Lower leg skin (tissue), 4 donors: Measurements from ENCODE around the gene RNF152. TPM values are rescaled to one million over a fixed set of nuclear protein-coding genes. Genes with fewer than 3 reads are reported as not detected.

Experiments used
- DNase-seq, 2 donors: peaks; one replicate each; pipeline ENCODE4 v3.0.0-alpha.2; 2019; ENCODE audit warnings: low spot score in 2 of 2
- H3K4me3 ChIP-seq: fragments of 200-600 bp; sonication (generic); 2 replicates; pipeline ENCODE4 v1.5.1; 2017; ENCODE audit warnings: mild to moderate bottlenecking, low read depth; ENCODE audit not compliant: poor library complexity, severe bottlenecking
- POLR2A ChIP-seq, 2 donors: fragments of 450-650 bp; IDR thresholded peaks; one replicate each; pipeline ENCODE4 v1.6.1; 2016 to 2017; ENCODE audit warnings: antibody characterized with exemption in 2 of 2, mild to moderate bottlenecking in 1 of 2, moderate library complexity in 1 of 2
- WGBS, 2 donors: methylation state at CpG; one replicate each; pipeline ENCODE4 v1.1.5; 2018; 5-methylcytosine and 5-hydroxymethylcytosine counted together
- intact Hi-C: fragments of 100-400 bp; cut with DNase I; formaldehyde crosslinking; loops from one replicate; pipeline ENCODE4 v1.15.0; 2023; ENCODE audit warnings: low total_unique reads
- total RNA-seq, 4 donors: library from RNA; depleted of rRNA; stranded (reverse); fragments of >200 nt; gene quantifications; one replicate each; pipeline ENCODE4 v1.1.0, GENCODE V29; 2016
- TF ChIP-seq, protein P1 (sequence below), 3 donors: fragments of 450-650 bp; IDR thresholded peaks; one replicate each; pipeline ENCODE4 v1.5.1; 2016; ENCODE audit warnings: antibody characterized with exemption in 3 of 3, mild to moderate bottlenecking in 3 of 3, moderate library complexity in 2 of 3

The RNF152 gene
- total RNA-seq, 4 donors from 2014 or later = 37.1 to 112 (median 82.5) TPM

GRCh38 chr18:61912476-61912875 lies 19.7 kb upstream of the RNF152 start:
- DNase-seq = no peak
- WGBS, 2 donors = 91 to 92% methylated on average over 3 of the region's 3 CpGs
- intact Hi-C loops = no loop called here
- no peak overlapping the region for H3K4me3 ChIP-seq
- no peak for TF ChIP-seq POLR2A (IDR thresholded peaks at IDR 0.05)
- TF ChIP-seq, protein P1, sequence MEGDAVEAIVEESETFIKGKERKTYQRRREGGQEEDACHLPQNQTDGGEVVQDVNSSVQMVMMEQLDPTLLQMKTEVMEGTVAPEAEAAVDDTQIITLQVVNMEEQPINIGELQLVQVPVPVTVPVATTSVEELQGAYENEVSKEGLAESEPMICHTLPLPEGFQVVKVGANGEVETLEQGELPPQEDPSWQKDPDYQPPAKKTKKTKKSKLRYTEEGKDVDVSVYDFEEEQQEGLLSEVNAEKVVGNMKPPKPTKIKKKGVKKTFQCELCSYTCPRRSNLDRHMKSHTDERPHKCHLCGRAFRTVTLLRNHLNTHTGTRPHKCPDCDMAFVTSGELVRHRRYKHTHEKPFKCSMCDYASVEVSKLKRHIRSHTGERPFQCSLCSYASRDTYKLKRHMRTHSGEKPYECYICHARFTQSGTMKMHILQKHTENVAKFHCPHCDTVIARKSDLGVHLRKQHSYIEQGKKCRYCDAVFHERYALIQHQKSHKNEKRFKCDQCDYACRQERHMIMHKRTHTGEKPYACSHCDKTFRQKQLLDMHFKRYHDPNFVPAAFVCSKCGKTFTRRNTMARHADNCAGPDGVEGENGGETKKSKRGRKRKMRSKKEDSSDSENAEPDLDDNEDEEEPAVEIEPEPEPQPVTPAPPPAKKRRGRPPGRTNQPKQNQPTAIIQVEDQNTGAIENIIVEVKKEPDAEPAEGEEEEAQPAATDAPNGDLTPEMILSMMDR (IDR thresholded peaks at IDR 0.05) = no peak

GRCh38 chr18:61910101-61910500 lies 17.3 kb upstream of the RNF152 start:
- no peak overlapping the region for H3K4me3 ChIP-seq
- intact Hi-C loops = no loop called here
- TF ChIP-seq POLR2A (IDR thresholded peaks at IDR 0.05) = no peak
- no peak for DNase-seq

GRCh38 chr18:61908661-61909060 lies 15.9 kb upstream of the RNF152 start:
- intact Hi-C loops = loop anchor here (10.0 kb wide), 2 partner anchors 334 to 364 kb away; no protein-coding TSS in a partner anchor
- TF ChIP-seq POLR2A (IDR thresholded peaks at IDR 0.05) = no peak
- TF ChIP-seq, protein P1 (IDR thresholded peaks at IDR 0.05) = no peak
- 47 to 66% methylated on average over 7 of the region's 7 CpGs for WGBS, 2 donors
- H3K4me3 ChIP-seq = no peak overlapping the region
- DNase-seq = no peak

DNA sequence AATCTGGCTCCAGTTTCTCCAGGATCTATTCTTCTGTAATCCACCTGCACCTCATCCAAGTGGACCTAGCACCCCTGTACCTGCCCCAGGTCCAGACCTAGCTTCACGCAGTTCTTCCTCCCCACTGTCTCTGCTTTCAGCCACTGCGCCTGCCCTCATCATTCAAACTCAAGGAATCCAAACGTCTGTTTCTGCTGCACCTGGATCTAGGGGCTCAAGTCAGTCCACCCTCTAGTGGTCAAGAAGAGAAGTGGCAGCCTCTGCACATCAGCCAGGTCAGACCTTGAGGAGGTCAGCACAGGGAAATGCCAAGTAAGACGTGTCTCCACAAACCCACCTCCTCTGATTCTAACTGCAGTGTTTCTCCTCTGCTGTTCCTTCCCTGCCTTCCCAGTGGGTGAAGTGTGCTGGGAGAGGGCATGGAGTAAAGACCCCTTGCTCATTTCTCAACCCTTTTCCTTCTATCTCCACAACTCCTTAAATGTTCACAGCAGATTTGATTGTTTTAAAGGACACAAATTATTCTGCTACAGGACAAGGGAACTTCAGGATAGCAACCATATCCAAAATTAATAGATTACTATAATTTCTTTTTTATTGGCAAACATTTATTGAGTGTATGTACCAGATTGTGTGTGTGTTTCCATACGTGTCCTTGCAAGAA lies 8.6 kb upstream of the RNF152 start:
- WGBS, 2 donors = 33 to 34% methylated on average over 5 of the region's 5 CpGs
- intact Hi-C loops = loop anchor here (10.0 kb wide), 2 partner anchors 327 to 357 kb away; no protein-coding TSS in a partner anchor
- DNase-seq = no peak
- no peak overlapping the region for H3K4me3 ChIP-seq
- TF ChIP-seq, protein P1 (IDR thresholded peaks at IDR 0.05) = no peak
- no peak for TF ChIP-seq POLR2A (IDR thresholded peaks at IDR 0.05)

DNA sequence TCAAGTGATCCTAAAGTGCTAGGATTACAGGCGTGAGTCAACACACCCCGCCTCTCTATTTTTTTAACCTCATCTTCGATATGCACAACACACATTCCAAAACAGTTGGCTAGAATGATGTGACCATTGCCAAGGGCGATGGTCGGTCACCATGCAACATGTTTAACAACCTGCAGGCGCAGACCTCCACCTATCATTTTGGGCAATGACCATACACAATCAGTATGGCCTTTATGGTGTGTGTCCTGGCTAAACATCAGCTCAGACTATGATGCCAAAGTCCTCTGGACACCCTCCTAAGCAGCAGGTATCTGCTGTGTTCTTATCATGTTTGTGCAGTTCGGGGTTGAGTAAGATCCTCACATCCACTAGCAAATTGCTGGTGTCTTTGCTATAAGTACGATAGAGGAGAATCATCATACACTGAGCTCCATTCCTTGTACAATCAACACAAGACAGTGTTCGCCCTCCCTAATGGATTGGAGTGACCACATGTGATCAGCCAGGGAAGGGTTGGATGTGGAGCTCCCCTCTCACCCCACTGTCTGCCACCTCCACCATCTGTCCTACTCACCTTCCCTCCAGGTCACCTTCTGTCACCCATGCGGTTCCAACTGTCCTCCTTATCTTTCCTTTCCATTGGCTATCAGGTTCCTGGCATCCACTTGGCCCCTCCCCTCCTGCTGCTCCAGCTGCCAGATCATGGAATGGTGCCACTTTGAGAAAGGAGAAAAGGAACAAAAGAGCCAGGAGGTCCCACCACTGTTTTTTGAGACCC lies 7.9 kb upstream of the RNF152 start:
- intact Hi-C loops = loop anchor here (10.0 kb wide), 2 partner anchors 326 to 356 kb away; no protein-coding TSS in a partner anchor
- no peak overlapping the region for H3K4me3 ChIP-seq
- no peak for DNase-seq
- TF ChIP-seq, protein P1 (IDR thresholded peaks at IDR 0.05) = no peak
- TF ChIP-seq POLR2A (IDR thresholded peaks at IDR 0.05) = no peak
- 74 to 88% methylated on average over 10 of the region's 10 CpGs for WGBS, 2 donors

DNA sequence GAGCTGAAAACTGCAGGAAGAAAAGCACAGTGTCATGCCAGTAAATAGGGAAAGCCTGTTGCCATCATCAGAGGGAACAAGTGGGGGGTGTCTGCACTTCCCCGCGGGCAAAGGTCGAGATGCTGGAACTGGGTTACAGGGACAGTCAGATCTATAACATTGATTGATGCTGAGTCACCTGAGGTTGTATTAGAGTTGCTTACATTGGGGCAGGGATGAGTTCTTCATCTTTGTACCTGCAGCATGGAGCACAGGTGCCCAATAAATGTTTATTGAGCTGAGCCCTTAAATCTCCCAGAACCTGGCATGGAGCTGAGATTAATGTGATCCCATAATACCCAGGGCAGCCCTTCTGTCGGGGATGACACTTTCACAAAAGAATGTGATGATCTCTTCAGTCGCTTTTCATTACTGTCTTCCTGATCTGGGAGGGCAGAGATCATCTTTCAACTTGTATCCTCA lies 5.9 kb upstream of the RNF152 start:
- no peak overlapping the region for H3K4me3 ChIP-seq
- TF ChIP-seq, protein P1 (IDR thresholded peaks at IDR 0.05) = no peak
- no peak for TF ChIP-seq POLR2A (IDR thresholded peaks at IDR 0.05)
- no peak for DNase-seq
- intact Hi-C loops = no loop called here
- WGBS, 2 donors = 55% methylated on average over 5 of the region's 5 CpGs
